Bronchial epithelial cell (primary cell): ENCODE results near the gene FSTL4. TPM values are rescaled to one million over a fixed set of nuclear protein-coding genes. Genes with fewer than 3 reads are reported as not detected.
A peak's percentile ranks its signal among the peaks of the same experiment; 100 is the strongest.

Source experiments
- DNase-seq: peaks from one replicate; pipeline ENCODE4 v3.0.0-alpha.2; 2010; ENCODE audit warnings: low read depth
- FAIRE-seq: peaks from 2 replicates; lab custom pipeline; 2011; peaks lifted over from hg19 to GRCh38; lab: Jason Lieb, UNC
- H3K27me3 ChIP-seq: 2 replicates; pipeline ENCODE4 v1.5.1; 2011; ENCODE audit warnings: low read length; ENCODE audit not compliant: control insufficient read depth, insufficient read depth
- H3K36me3 ChIP-seq: 2 replicates; pipeline ENCODE4 v1.5.1; 2011; ENCODE audit warnings: low read length; ENCODE audit not compliant: control insufficient read depth, insufficient read depth
- H3K4me3 ChIP-seq: 2 replicates; pipeline ENCODE4 v1.5.1; 2011; ENCODE audit warnings: mild to moderate bottlenecking, low read depth, low read length, control low read depth
- CTCF ChIP-seq: IDR thresholded peaks from 2 replicates; pipeline ENCODE4 v1.5.1; 2011; ENCODE audit warnings: mild to moderate bottlenecking, moderate library complexity, low read length, control low read depth, inconsistent platforms; ENCODE audit not compliant: insufficient read depth, severe bottlenecking
- total RNA-seq: library from RNA; depleted of rRNA; stranded (reverse); fragments of >200 nt; gene quantifications from 2 replicates; pipeline ENCODE4 v1.2.1, GENCODE V29; 2014

Gene FSTL4
- total RNA-seq, 1 donor from 2014 or later: not detected

GRCh38 chr5:133319244-133319643, 293.1 kb downstream of the FSTL4 start:
- no peaks in the 10 kb centered on the region for H3K27me3 ChIP-seq
- no peaks in the 10 kb centered on the region for H3K36me3 ChIP-seq
- DNase-seq (peak; percentile 37), FAIRE-seq (no peak)
- no peak overlapping the region for H3K4me3 ChIP-seq
- no peak for TF ChIP-seq CTCF

- DNase-seq (no peak), FAIRE-seq (no peak)
- no peaks in the 10 kb centered on the region for H3K36me3 ChIP-seq
- no peaks in the 10 kb centered on the region for H3K27me3 ChIP-seq
- no peak for TF ChIP-seq CTCF
- no peak overlapping the region for H3K4me3 ChIP-seq
These were observed 294.8 kb downstream of the FSTL4 start for GRCh38 chr5:133317558-133317957.

- no peak for FAIRE-seq
- Histone ChIP-seq H3K27me3 (no peaks in the 10 kb centered on the region), H3K36me3 (no peaks in the 10 kb centered on the region), H3K4me3 (no peak overlapping the region)
- TF ChIP-seq CTCF: peak; percentile 45
- no peak for DNase-seq
These were observed 295.7 kb downstream of the FSTL4 start for GRCh38 chr5:133316346-133317343.

- no peak overlapping the region for H3K4me3 ChIP-seq
- TF ChIP-seq CTCF: no peak
- H3K27me3 ChIP-seq: peaks cover 2% of the 10 kb centered on the region
- FAIRE-seq (no peak), DNase-seq (no peak)
- H3K36me3 ChIP-seq: no peaks in the 10 kb centered on the region
These were observed 298.3 kb downstream of the FSTL4 start for GRCh38 chr5:133314086-133314485.

- FAIRE-seq (no peak), DNase-seq (no peak)
- Histone ChIP-seq H3K4me3 (no peak overlapping the region), H3K27me3 (peaks cover 6% of the 10 kb centered on the region), H3K36me3 (no peaks in the 10 kb centered on the region)
- no peak for TF ChIP-seq CTCF
These were observed 301.2 kb downstream of the FSTL4 start for GRCh38 chr5:133311176-133311575.
